SK-N-SH (cell line): ENCODE results near the gene POLR2J. TPM values are rescaled to one million over a fixed set of nuclear protein-coding genes. Genes with fewer than 3 reads are reported as not detected.
A peak's percentile ranks its signal among the peaks of the same experiment; 100 is the strongest.
"Not testable (repeated sequence)": the region's sequence is repeated elsewhere in the genome, so short reads cannot be mapped to it uniquely, and the experiment has no call there.

ENCODE experiments used
- CTCF ChIA-PET: fragments of 300-600, 350-600 bp; formaldehyde crosslinking; extraction: SDS; loops from one replicate; lab custom pipeline; 2021; lab: Yijun Ruan, JAX
- POLR2A ChIA-PET: fragments of 350-600 bp; sonication (Branson Sonifier 250); formaldehyde crosslinking; extraction: SDS; loops from one replicate; lab custom pipeline; 2020; ENCODE audit warnings: antibody characterized with exemption, inconsistent platforms; lab: Yijun Ruan, JAX
- DNase-seq: peaks from one replicate; pipeline ENCODE4 v3.0.0; 2012
- H2AFZ ChIP-seq: fragments of 200-600 bp; sonication (generic); 2 replicates; pipeline ENCODE4 v1.8.1; 2016; ENCODE audit warnings: antibody characterized with exemption, mild to moderate bottlenecking, low read depth
- H3F3A ChIP-seq: fragments of 200-600 bp; sonication (generic); replicated peaks from 2 replicates; pipeline ENCODE3; 2016; ENCODE audit warnings: antibody characterized with exemption, mild to moderate bottlenecking; ENCODE audit not compliant: insufficient read depth
- H3K27ac ChIP-seq, 2 experiments: fragments of 200-500 bp in 1 of 2; fragments of 200-600 bp in 1 of 2; sonication (Bioruptor generic) in 1 of 2; sonication (generic), shearing (Covaris generic) in 1 of 2; 2 replicates each; pipeline versions ENCODE4 v1.5.1 to v1.6.1; 2014 to 2016; ENCODE audit warnings: low read depth in 2 of 2, inconsistent platforms in 1 of 2, low read length in 1 of 2, mild to moderate bottlenecking in 1 of 2, mixed read lengths in 1 of 2
- H3K27me3 ChIP-seq: fragments of 200-600 bp; sonication (generic), shearing (Covaris generic); 2 replicates; pipeline ENCODE4 v1.6.1; 2016; ENCODE audit warnings: mixed run types; ENCODE audit not compliant: insufficient read depth
- H3K36me3 ChIP-seq, 2 experiments: fragments of 200-500 bp in 1 of 2; fragments of 200-600 bp in 1 of 2; sonication (Bioruptor generic) in 1 of 2; sonication (generic) in 1 of 2; replicated peaks in 1 of 2; 2 replicates each; pipeline versions ENCODE3 to v1.5.1; 2014 to 2016; ENCODE audit warnings: low read length in 1 of 2, mild to moderate bottlenecking in 1 of 2; ENCODE audit not compliant: insufficient read depth in 2 of 2, control insufficient read depth in 1 of 2
- H3K4me1 ChIP-seq, 2 experiments: fragments of 200-500 bp in 1 of 2; fragments of 200-600 bp in 1 of 2; sonication (Bioruptor generic) in 1 of 2; sonication (generic), shearing (Covaris generic) in 1 of 2; 2 replicates each; pipeline versions ENCODE4 v1.5.1 to v1.6.1; 2014 to 2016; ENCODE audit warnings: low read depth in 1 of 2, low read length in 1 of 2, mixed run types in 1 of 2; ENCODE audit not compliant: insufficient read depth in 2 of 2, control insufficient read depth in 1 of 2
- H3K4me2 ChIP-seq: fragments of 200-600 bp; sonication (generic), shearing (Covaris generic); 2 replicates; pipeline ENCODE4 v1.6.1; 2017; ENCODE audit warnings: mixed run types
- H3K4me3 ChIP-seq, 2 experiments: fragments of 200-500 bp in 1 of 2; fragments of 200-600 bp in 1 of 2; sonication (Bioruptor generic) in 1 of 2; sonication (generic), shearing (Covaris generic) in 1 of 2; 2 replicates each; pipeline versions ENCODE4 v1.5.1 to v1.8.1; 2014 to 2016; ENCODE audit warnings: low read depth in 2 of 2, inconsistent platforms in 1 of 2, low read length in 1 of 2, mild to moderate bottlenecking in 1 of 2, mixed read lengths in 1 of 2, moderate library complexity in 1 of 2
- H3K79me2 ChIP-seq: fragments of 200-600 bp; sonication (generic); 2 replicates; pipeline ENCODE4 v1.8.1; 2017; ENCODE audit warnings: mild to moderate bottlenecking; ENCODE audit not compliant: insufficient read depth
- H3K9ac ChIP-seq: fragments of 200-600 bp; sonication (generic); 2 replicates; pipeline ENCODE4 v1.6.1; 2017; ENCODE audit warnings: mixed run types
- H3K9me2 ChIP-seq: fragments of 200-600 bp; sonication (generic); 2 replicates; pipeline ENCODE4 v1.6.1; 2017; ENCODE audit warnings: mixed run types
- H3K9me3 ChIP-seq: fragments of 200-600 bp; sonication (generic); 2 replicates; pipeline ENCODE4 v1.6.1; 2017; ENCODE audit warnings: mixed run types, mild to moderate bottlenecking, moderate library complexity
- H4K20me1 ChIP-seq: fragments of 200-600 bp; sonication (generic); 2 replicates; pipeline ENCODE4 v1.6.1; 2017; ENCODE audit warnings: mild to moderate bottlenecking, mixed run types; ENCODE audit not compliant: insufficient read depth
- WGBS: methylation state at CpG from one replicate; pipeline ENCODE4 v1.1.6; 2017; ENCODE audit warnings: low lambda C conversion rate; 5-methylcytosine and 5-hydroxymethylcytosine counted together
- polyA plus RNA-seq, 3 experiments: library from polyadenylated mRNA; depleted of rRNA; stranded (reverse); fragments of >200 nt; gene quantifications; 2 replicates each; pipeline ENCODE4 v1.2.3, GENCODE V29; 2012

The POLR2J gene
- polyA plus RNA-seq, 1 of the 3 experiments (the other 2 are of a cell fraction) = 299 TPM

DNA sequence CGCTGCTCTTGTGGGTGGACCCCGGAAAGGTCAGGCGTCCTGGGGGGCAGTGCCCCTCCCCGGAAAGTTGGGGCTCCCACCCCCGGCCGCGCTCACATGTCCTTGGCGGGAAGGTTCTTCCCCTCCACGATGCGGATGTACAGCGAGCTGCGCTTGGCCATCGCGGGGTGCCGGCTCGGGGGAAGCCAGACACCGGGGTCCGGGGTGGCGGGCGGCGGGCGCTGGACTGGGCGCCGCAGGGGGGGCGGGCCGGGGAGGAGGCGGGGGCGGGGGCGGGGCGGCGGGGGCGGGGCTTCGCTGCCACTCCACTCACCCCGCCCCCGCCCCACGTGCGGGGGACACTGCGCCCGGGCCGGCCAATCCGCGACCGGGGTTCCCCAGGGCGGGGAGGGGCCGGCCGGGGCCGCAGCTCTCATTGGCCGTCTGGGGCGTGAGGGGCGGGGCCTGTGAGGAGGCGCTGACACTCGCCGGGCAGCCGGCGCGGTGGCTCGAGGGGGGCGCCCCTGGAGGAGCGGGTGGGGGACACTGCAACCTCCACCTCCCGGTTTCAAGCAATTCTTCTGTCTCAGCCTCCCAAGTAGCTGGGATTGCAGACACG is 38.9 kb upstream of the POLR2J start, which contains the start of gene RASA4B:
RASA4B (minus strand) TSS at position 228 of the 598 bp plus-strand sequence; CDS start at position 161, 67 bp downstream.
- H3K27ac ChIP-seq, DNase-seq, CTCF ChIA-PET: not testable (repeated sequence)

DNA sequence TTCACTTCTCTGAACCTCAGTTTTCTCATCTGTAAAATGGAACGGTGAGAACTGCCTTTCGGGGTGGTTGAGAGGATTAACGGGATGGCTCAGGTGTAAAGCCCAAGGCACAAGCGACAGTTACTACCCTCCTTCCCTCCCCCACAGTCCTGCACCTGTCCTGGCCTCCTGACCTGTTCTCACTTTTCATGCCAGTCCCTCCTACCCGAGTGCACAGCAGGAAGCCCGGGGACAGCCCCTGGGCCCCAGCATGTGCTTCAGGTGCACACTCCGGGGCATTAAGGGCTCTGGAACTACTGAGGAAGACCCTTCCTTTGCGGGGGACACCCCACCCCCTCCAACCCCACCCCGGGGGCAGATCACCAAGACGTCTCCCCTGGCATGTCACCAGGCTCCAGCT is 38.2 kb upstream of the POLR2J start:
- CTCF ChIA-PET, DNase-seq, H3K79me2 ChIP-seq, H3F3A ChIP-seq, H2AFZ ChIP-seq, H4K20me1 ChIP-seq, H3K4me2 ChIP-seq, H3K27me3 ChIP-seq, H3K9me3 ChIP-seq, H3K4me1 ChIP-seq, H3K4me3 ChIP-seq, H3K27ac ChIP-seq, H3K36me3 ChIP-seq, H3K9me2 ChIP-seq, H3K9ac ChIP-seq, POLR2A ChIA-PET: not testable (repeated sequence)
- WGBS = no CpG with 5 or more reads among the region's 10 CpGs

More for the DNA sequence above, 38.9 kb upstream of the POLR2J start, which contains the start of gene RASA4B:
- H3K79me2 ChIP-seq, H3K4me1 ChIP-seq, H3K27me3 ChIP-seq, H3K9me2 ChIP-seq, H3K4me2 ChIP-seq, H3K36me3 ChIP-seq, POLR2A ChIA-PET, H3K9ac ChIP-seq, H4K20me1 ChIP-seq, H2AFZ ChIP-seq, H3K9me3 ChIP-seq, H3F3A ChIP-seq: not testable (repeated sequence)
- peak within 1 kb of the TSS in 1 of 2 experiments; percentile 42; a peak in 2 of 4 replicates for H3K4me3 ChIP-seq
- WGBS = no CpG with 5 or more reads among the region's 61 CpGs

DNA sequence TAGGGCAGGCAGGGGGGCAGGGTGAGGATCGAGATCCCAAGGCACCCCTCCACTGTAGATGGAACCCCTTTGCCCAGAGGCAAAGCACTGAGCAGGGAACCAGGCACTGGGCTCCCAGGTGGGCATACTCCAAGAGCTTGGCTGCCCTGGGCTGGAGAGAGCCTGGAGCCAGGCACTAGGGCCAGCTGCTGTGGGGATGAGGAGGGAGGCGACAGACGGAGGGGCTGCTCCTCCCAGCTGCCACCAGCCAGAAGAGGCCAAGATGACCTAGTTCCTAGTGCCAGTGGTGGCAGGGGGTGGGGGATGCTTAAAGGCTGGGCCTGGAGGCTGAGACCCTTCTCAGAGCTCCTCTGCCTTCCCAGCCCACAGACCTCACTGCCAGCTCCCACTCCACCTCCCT is 37.2 kb upstream of the POLR2J start:
- H3K36me3 ChIP-seq, H3K9ac ChIP-seq, H3K27ac ChIP-seq, CTCF ChIA-PET, H3K4me1 ChIP-seq, H3K79me2 ChIP-seq, H3K4me2 ChIP-seq, H3F3A ChIP-seq, H3K9me3 ChIP-seq, DNase-seq, POLR2A ChIA-PET, H4K20me1 ChIP-seq, H2AFZ ChIP-seq, H3K9me2 ChIP-seq, H3K4me3 ChIP-seq, H3K27me3 ChIP-seq: not testable (repeated sequence)
- no CpG with 5 or more reads among the region's 3 CpGs for WGBS

DNA sequence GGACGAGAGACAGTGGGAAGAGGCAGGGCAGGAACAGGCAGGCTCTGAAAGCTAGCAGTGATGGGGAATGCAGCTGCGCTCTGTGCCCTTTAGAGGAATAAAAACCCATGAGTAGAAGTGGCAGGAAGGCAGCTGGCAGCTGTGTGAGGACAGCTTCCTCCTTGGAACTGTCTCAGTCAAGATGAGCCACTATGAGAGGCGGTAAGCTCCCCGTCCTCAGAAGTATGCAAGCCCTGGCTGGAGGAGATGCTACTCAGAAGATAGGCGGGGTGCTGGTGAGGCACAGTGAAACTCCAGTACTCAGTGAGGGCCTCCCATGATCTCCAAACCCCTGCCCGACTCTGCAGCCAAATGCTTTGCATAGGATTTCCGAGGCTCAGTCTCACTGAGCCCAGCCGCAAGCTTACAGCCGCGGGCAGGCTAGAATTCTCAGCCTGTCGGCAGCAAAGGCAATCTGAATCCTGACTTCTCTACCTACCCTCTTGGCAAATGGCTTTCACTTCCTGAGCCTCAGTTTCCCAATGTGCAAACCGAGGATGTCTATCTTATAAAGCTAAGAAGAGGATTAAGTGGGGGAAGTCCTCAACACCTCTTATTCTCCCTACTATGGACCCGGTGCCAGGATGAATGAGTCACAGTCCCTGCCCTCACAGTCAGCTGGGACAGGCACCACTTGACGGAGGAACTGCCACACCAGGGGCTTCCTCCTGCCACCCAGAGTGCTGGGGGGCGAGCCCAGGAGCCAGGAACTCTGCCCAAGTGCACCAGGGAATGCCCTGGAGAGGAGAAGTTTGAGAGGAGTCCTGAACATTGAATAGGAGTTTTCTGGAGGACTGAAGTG is 36.4 kb upstream of the POLR2J start:
- H3K4me2 ChIP-seq, H3K4me1 ChIP-seq, H3K79me2 ChIP-seq, H3K9ac ChIP-seq, H3K9me3 ChIP-seq, POLR2A ChIA-PET, H3K9me2 ChIP-seq, H2AFZ ChIP-seq, H3K27me3 ChIP-seq, CTCF ChIA-PET, DNase-seq, H3K4me3 ChIP-seq, H3K36me3 ChIP-seq, H3K27ac ChIP-seq, H3F3A ChIP-seq, H4K20me1 ChIP-seq: not testable (repeated sequence)
- WGBS = no CpG with 5 or more reads among the region's 15 CpGs

DNA sequence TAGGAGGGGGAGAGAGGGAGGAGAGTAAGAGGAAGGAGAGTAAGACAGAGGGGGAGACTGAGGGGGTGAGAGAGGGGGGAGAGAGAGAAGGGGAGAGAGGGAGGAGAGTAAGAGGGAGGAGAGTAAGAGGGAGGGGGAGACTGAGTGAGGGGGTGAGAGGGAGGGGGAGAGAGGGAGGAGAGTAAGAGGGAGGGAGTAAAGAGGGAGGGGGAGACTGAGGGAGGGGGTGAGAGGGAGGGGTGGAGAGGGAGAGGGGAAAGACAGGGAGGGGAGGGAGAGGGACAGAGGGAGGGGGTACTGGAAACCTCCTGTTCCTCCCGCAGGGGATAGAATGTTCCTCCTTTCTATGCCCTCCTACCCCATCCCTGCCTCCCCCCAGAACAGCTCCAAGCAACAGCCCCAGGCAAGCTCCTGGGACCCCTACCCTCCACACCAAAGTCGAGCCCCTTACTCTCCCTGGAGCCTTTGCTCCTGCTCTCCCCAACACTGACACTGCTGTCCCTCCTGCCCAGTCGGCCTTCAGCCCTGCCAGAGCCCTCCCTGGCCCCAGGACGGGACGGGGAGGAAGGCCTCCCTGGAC is 34.0 kb upstream of the POLR2J start:
- H3K4me1 ChIP-seq, H3K79me2 ChIP-seq, H3K27me3 ChIP-seq, H2AFZ ChIP-seq, CTCF ChIA-PET, H3K9me3 ChIP-seq, H3K36me3 ChIP-seq, DNase-seq, H3F3A ChIP-seq, H3K9me2 ChIP-seq, POLR2A ChIA-PET, H4K20me1 ChIP-seq: not testable (repeated sequence)
- 42% methylated on average over 5 of the region's 5 CpGs for WGBS
- H3K4me3 ChIP-seq = peak overlapping the region in 1 of 2 experiments; percentile 22; a peak in 1 of 4 replicates
- peak overlapping the region; percentile 60 to 76; a peak in 3 of 4 replicates for H3K27ac ChIP-seq
- peak overlapping the region; percentile 81 for H3K4me2 ChIP-seq
- H3K9ac ChIP-seq = peak overlapping the region; percentile 53; the same call in 1 of the 2 replicates

DNA sequence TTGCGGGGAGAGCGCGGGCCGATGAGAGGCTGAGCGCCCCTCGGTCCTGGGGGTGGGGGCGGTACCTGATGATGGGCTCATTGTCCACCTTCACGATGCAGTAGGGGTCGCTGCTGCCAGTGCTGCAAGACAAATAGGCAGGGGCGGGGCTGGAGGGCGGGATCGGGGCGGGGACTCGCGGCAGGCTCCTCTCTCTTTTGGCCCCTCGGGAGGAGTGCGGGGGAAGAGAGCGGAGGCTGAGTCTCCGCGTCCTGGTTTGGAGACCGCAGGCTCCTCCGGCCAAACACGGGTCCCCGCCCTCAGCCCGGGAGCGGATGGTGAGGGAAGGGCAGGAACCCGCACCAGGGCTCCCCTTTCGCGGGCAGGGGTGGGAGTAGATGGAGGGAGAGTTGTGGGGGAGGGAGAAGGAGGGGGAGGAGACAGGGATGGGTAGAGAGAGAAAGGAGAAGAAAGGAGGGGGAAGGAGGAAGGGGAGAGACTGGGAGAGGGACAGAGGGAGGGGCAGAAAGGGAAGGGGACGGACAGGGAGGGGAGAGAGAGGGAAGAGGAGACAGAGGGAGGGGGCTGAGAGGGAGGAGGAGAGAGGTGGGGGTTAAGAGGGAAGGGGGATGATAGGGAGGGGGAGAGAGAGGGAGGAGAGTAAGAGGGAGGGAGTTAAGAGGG is 33.3 kb upstream of the POLR2J start:
- H3K9ac ChIP-seq, H3K79me2 ChIP-seq, H2AFZ ChIP-seq, H3K27me3 ChIP-seq, H3K27ac ChIP-seq, H3F3A ChIP-seq, H3K4me2 ChIP-seq, H4K20me1 ChIP-seq, POLR2A ChIA-PET, CTCF ChIA-PET, H3K9me3 ChIP-seq, H3K4me1 ChIP-seq, H3K36me3 ChIP-seq, H3K9me2 ChIP-seq, DNase-seq, H3K4me3 ChIP-seq: not testable (repeated sequence)
- no CpG with 5 or more reads among the region's 30 CpGs for WGBS
